Neural cell (in vitro differentiated cells): Measurements from ENCODE around the gene DISP3. TPM values are rescaled to one million over a fixed set of nuclear protein-coding genes. Genes with fewer than 3 reads are reported as not detected.

Experiments
- H2AFZ ChIP-seq: fragments of 200-600, 300-800 bp; sonication (generic), shearing (Covaris generic); 2 replicates; pipeline ENCODE4 v1.6.0; 2014; ENCODE audit warnings: low read depth, mild to moderate bottlenecking, antibody characterized with exemption, low read length, moderate library complexity
- H3F3A ChIP-seq: fragments of 200-600 bp; shearing (Covaris generic); 2 replicates; pipeline ENCODE4 v1.6.1; 2016; ENCODE audit warnings: mild to moderate bottlenecking, moderate library complexity, mixed read lengths, antibody characterized with exemption, low read length; ENCODE audit not compliant: insufficient read depth, poor library complexity, severe bottlenecking
- H3K27ac ChIP-seq: fragments of 200-600, 300-800 bp; sonication (generic), shearing (Covaris generic); 2 replicates; pipeline ENCODE4 v1.5.1; 2014; ENCODE audit warnings: mild to moderate bottlenecking, low read length, moderate library complexity
- H3K27me3 ChIP-seq: fragments of 300-800, 200-600 bp; sonication (generic), shearing (Covaris generic); 2 replicates; pipeline ENCODE4 v1.6.0; 2014; ENCODE audit warnings: mild to moderate bottlenecking, low read depth, low read length, moderate library complexity; ENCODE audit not compliant: insufficient read depth
- H3K36me3 ChIP-seq: fragments of 300-800, 200-600 bp; sonication (generic), shearing (Covaris generic); 2 replicates; pipeline ENCODE4 v1.5.1; 2014; ENCODE audit warnings: mild to moderate bottlenecking, antibody characterized with exemption, low read length, moderate library complexity; ENCODE audit not compliant: insufficient read depth
- H3K4me2 ChIP-seq: fragments of 300-800, 200-600 bp; sonication (generic), shearing (Covaris generic); 2 replicates; pipeline ENCODE4 v1.6.0; 2014; ENCODE audit warnings: mild to moderate bottlenecking, low read length
- H3K4me3 ChIP-seq: fragments of 300-800, 200-600 bp; sonication (generic), shearing (Covaris generic); 2 replicates; pipeline ENCODE4 v1.5.1; 2014; ENCODE audit warnings: mild to moderate bottlenecking, low read length, moderate library complexity
- H3K79me2 ChIP-seq: fragments of 200-600 bp; shearing (Covaris generic); replicated peaks from 2 replicates; pipeline ENCODE4 v1.6.0; 2014; ENCODE audit warnings: mild to moderate bottlenecking, low read length, moderate library complexity; ENCODE audit not compliant: insufficient read depth
- H3K9ac ChIP-seq: fragments of 300-800, 200-600 bp; sonication (generic), shearing (Covaris generic); 2 replicates; pipeline ENCODE4 v1.6.1; 2016; ENCODE audit warnings: mild to moderate bottlenecking, low read length, mixed read lengths
- H3K9me2 ChIP-seq: fragments of 200-600 bp; shearing (Covaris generic); 2 replicates; pipeline ENCODE4 v1.6.1; 2016; ENCODE audit warnings: mild to moderate bottlenecking, low read length, mixed read lengths; ENCODE audit not compliant: insufficient read depth
- H3K9me3 ChIP-seq: fragments of 200-600, 300-800 bp; sonication (generic), shearing (Covaris generic); 2 replicates; pipeline ENCODE4 v1.6.1; 2016; ENCODE audit warnings: mild to moderate bottlenecking, mixed run types, low read length, moderate library complexity, mixed read lengths
- H4K20me1 ChIP-seq: fragments of 200-600 bp; shearing (Covaris generic); 2 replicates; pipeline ENCODE4 v1.6.1; 2016; ENCODE audit warnings: mild to moderate bottlenecking, mixed run types; ENCODE audit not compliant: insufficient read depth
- EP300 ChIP-seq: fragments of 450-650 bp; conservative IDR thresholded peaks from 2 replicates; pipeline ENCODE4 v1.6.1; 2014; ENCODE audit warnings: antibody characterized with exemption, mild to moderate bottlenecking, moderate library complexity; ENCODE audit not compliant: poor library complexity, severe bottlenecking
- EZH2 ChIP-seq: fragments of 200-600, 300-800 bp; shearing (Covaris generic), sonication (generic); IDR thresholded peaks from 2 replicates; pipeline ENCODE4 v1.6.1; 2014; ENCODE audit warnings: antibody characterized with exemption, low read length, borderline replicate concordance, mild to moderate bottlenecking; ENCODE audit not compliant: insufficient read depth, poor library complexity, severe bottlenecking
- MXI1 ChIP-seq: fragments of 450-650 bp; conservative IDR thresholded peaks from 2 replicates; pipeline ENCODE4 v1.6.1; 2014; ENCODE audit warnings: antibody characterized with exemption, mild to moderate bottlenecking; ENCODE audit not compliant: poor library complexity, severe bottlenecking
- POLR2AphosphoS5 ChIP-seq: IDR thresholded peaks from 2 replicates; pipeline ENCODE4 v1.6.1; 2012
- RAD21 ChIP-seq: fragments of 450-650 bp; conservative IDR thresholded peaks from 2 replicates; pipeline ENCODE4 v1.6.1; 2014; ENCODE audit warnings: antibody characterized with exemption, mild to moderate bottlenecking, moderate library complexity
- REST ChIP-seq: IDR thresholded peaks from 2 replicates; pipeline ENCODE4 v1.6.1; 2012; ENCODE audit warnings: borderline replicate concordance
- SMC3 ChIP-seq: fragments of 450-650 bp; conservative IDR thresholded peaks from 2 replicates; pipeline ENCODE4 v1.6.1; 2014; ENCODE audit warnings: antibody characterized with exemption, mild to moderate bottlenecking, moderate library complexity; ENCODE audit not compliant: poor library complexity
- TAF1 ChIP-seq: IDR thresholded peaks from 2 replicates; pipeline ENCODE4 v1.6.1; 2012; ENCODE audit warnings: low read depth
- polyA plus RNA-seq: library from polyadenylated mRNA; depleted of rRNA; stranded (reverse); fragments of >200 nt; gene quantifications from 2 replicates; pipeline ENCODE4 v1.2.3, GENCODE V29; 2014
- TF ChIP-seq, protein P1 (sequence below): fragments of 450-650 bp; IDR thresholded peaks from 2 replicates; pipeline ENCODE4 v1.5.1; 2014; ENCODE audit warnings: antibody characterized with exemption, mild to moderate bottlenecking, moderate library complexity; ENCODE audit not compliant: poor library complexity, severe bottlenecking

DISP3 gene
- polyA plus RNA-seq, 1 donor from 2014 or later = 14.9 TPM

- H3K27ac ChIP-seq = no peak overlapping the region
- no peaks in the 10 kb centered on the region for H3F3A ChIP-seq
- H2AFZ ChIP-seq = no peak overlapping the region
- no peaks in the 10 kb centered on the region for H3K36me3 ChIP-seq
- no peak overlapping the region for H3K4me2 ChIP-seq
- H3K9ac ChIP-seq = no peak overlapping the region
- H3K79me2 ChIP-seq = no peaks in the 10 kb centered on the region
- H3K9me3 ChIP-seq = no peaks in the 10 kb centered on the region
- TF ChIP-seq REST (no peak), TAF1 (no peak), SMC3 (no peak), EZH2 (no peak), MXI1 (no peak), RAD21 (no peak), POLR2AphosphoS5 (no peak), EP300 (no peak)
- TF ChIP-seq, protein P1, sequence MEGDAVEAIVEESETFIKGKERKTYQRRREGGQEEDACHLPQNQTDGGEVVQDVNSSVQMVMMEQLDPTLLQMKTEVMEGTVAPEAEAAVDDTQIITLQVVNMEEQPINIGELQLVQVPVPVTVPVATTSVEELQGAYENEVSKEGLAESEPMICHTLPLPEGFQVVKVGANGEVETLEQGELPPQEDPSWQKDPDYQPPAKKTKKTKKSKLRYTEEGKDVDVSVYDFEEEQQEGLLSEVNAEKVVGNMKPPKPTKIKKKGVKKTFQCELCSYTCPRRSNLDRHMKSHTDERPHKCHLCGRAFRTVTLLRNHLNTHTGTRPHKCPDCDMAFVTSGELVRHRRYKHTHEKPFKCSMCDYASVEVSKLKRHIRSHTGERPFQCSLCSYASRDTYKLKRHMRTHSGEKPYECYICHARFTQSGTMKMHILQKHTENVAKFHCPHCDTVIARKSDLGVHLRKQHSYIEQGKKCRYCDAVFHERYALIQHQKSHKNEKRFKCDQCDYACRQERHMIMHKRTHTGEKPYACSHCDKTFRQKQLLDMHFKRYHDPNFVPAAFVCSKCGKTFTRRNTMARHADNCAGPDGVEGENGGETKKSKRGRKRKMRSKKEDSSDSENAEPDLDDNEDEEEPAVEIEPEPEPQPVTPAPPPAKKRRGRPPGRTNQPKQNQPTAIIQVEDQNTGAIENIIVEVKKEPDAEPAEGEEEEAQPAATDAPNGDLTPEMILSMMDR = no peak
- no peaks in the 10 kb centered on the region for H4K20me1 ChIP-seq
- no peaks in the 10 kb centered on the region for H3K27me3 ChIP-seq
- no peak overlapping the region for H3K4me3 ChIP-seq
- H3K9me2 ChIP-seq = no peaks in the 10 kb centered on the region
These were observed 81.1 kb downstream of the DISP3 start for GRCh38 chr1:11560061-11560460.

DNA sequence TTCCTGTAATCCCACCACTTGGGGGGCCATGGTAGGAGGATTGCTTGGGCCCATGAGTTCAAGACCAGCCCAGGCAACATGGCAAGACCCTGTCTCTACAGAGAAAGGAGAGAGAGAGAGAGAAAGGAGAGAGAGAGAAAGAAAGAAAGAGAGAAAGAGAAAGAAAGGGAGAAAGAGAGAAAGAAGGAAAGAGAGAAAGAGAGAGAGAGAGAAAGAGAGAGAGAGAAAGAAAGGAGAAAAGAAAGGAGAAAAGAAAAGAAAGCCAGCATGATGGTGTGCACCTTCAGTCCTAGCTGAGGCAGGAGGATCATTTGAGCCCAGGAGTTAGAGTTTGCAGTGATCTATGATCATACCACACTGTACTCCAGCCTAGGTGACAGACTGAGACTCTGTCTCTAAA, 82.8 kb downstream of the DISP3 start:
- Histone ChIP-seq H3K4me3 (no peak overlapping the region), H3K79me2 (no peaks in the 10 kb centered on the region), H3K9ac (no peak overlapping the region), H3K9me2 (no peaks in the 10 kb centered on the region), H3K27me3 (no peaks in the 10 kb centered on the region), H3F3A (no peaks in the 10 kb centered on the region), H4K20me1 (no peaks in the 10 kb centered on the region), H3K4me2 (no peak overlapping the region), H2AFZ (no peak overlapping the region), H3K36me3 (no peaks in the 10 kb centered on the region), H3K27ac (no peak overlapping the region), H3K9me3 (no peaks in the 10 kb centered on the region)
- TF ChIP-seq RAD21 (no peak), MXI1 (no peak), TAF1 (no peak), EP300 (no peak), SMC3 (no peak), EZH2 (no peak), POLR2AphosphoS5 (no peak), REST (no peak)
- TF ChIP-seq, protein P1 = no peak
